Glomerular endothelial cell (primary cell): ENCODE measurements around the gene VTI1A. TPM values are rescaled to one million over a fixed set of nuclear protein-coding genes. Genes with fewer than 3 reads are reported as not detected.

Experiments used
- DNase-seq: peaks from one replicate; pipeline ENCODE4 v3.0.0-alpha.2; 2011; ENCODE audit warnings: low read depth, low spot score; ENCODE audit errors: extremely low read depth
- total RNA-seq: library from RNA; depleted of rRNA; stranded (reverse); fragments of >200 nt; gene quantifications from 2 replicates; pipeline ENCODE4 v1.2.3, GENCODE V29; 2015

Gene VTI1A
- total RNA-seq, 1 donor from 2014 or later = 28.3 TPM

DNA sequence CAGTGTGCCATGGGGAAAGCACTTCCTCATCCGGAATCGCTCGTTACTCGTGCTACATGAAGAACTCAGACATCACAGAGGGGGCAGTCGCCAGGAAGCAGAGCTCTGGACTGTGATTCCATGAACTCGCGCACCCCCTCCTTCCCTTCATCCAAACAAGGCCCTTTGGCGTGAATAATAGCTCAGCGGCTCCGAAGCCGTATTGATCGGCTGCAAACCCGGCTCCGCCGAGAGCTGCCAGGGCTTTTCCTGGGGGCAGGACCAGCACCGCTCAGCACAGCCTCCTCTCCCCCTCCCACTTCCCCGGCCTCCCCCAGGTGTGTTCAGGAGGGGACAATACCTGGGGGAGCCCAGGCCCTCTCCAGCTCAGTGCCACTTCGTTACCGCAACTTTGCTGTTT is 374.0 kb downstream of the VTI1A start:
- DNase-seq = no peak

GRCh38 chr10:112821663-112822062 is 374.6 kb downstream of the VTI1A start:
- DNase-seq = no peak

GRCh38 chr10:112823007-112823406 is 376.0 kb downstream of the VTI1A start:
- DNase-seq = no peak

DNA sequence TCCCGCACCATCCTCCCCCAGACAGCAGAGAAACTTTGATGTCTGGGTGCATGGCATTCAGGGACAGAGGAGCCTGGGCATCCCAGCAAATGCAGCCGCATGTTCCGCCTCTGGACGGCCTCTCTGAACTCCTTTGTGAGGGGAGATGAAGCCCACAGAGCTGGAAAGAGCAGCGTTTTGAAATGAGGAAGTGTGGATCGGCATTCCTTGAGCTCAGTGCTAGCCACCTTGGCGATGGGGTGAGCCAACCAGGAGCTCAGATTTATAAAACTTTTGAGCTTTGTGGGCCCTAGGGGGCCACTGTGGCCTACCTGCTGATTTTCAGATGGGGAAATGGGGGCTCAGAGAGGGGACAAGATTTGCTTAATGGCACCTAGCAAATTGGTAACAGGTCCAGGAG is 376.6 kb downstream of the VTI1A start:
- DNase-seq = no peak

- DNase-seq = no peak
These were observed 379.1 kb downstream of the VTI1A start for GRCh38 chr10:112826018-112826697.

DNA sequence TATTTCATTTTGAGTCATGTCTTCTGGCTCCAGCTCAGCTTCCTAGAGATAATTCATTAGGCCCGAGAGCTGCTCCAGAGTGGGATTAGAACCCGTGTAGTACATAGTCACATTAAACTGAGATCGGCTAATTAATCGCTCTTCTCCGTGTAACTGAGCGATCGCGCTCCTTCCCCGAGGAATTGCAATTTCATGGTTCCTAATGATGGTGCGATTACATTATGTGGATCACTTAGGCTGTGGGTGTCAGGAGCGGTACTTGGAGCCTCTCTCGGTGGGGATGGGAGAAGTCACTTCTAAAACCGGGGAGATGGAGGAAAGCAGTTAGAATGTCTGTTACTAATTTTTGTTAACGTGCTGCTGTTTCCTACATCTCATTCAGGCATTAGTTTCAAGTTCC is 380.1 kb downstream of the VTI1A start:
- no peak for DNase-seq

DNA sequence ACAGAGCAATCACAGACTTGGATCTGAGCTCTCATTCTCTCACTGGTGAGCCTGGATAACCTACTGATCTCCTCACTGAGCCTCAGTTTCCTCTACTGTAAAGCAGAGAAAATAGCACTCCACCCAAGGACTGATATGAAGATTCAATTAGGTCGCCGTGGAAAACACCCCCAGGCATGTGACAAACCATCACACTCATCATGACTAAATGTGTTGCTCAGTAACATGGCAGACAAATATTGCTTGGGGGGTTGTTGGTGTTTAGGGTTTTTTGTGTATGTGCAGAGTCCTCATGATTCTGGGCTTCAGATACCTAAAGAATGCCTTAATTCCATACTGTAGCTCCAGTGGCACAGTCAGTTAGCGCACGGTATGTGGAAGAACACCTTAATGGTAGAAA is 380.9 kb downstream of the VTI1A start:
- DNase-seq = no peak

DNA sequence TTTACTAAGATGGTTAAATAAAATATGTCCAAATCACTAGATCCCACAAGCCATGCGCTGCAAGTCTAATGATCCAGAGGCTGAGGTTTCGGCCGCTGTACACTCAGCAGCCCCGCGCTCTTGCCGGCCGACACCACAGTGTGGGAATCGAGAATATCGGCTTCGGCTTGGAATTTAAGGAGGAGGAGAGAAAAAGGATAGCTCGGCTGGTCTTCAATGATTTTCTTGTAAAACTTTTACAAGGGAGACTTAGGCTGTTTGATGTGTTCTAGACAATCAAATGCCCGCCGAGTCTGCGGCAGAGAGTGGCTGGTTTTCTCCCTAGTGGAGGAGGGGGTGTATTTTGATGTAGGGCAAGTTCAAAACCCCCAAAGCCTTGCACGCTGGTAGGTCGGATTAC is 384.8 kb downstream of the VTI1A start:
- no peak for DNase-seq

DNA sequence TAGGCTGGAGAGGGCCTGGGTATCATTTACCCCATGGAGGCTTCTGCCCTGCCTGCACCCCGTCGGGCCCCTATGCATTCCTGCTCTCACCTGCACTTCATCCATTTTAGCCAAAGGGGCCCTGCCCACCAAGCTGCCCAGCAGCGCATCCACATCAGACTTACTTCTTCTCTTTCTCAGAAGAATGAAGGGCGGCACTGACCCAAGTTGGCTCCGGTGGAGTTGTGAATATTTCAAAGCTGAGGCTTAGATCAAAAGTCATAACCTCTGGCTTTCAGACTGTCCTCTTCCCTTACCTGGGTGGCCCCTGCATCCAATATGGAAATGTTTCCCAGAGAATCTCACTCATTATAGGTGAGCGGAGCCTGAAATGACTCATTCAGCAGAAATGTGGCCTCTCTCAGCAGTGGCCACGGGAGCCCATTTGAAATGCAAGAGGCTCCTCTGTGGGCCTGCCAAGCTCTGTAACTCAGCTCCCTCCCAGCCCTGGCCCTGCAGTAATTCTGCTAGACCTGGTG is 385.4 kb downstream of the VTI1A start:
- no peak for DNase-seq

DNA sequence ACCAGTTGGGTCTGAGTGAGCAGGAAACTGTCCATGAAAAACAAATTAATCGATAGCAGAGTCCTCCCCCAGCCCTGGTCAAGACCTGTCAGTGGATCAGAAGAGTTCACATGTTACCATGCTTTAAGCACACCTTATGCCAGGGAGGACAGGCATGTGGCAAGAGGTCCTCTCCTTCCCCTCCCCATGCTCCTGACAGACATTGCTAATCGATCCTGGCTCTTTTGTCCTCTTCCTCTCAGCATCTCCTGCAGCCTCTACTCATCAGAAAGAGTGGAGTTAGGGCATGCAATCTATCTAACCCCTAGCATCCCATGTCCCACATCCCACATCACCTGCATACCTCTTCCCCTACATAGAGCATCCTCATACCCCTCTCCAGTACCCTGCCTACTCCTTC is 385.9 kb downstream of the VTI1A start:
- DNase-seq = no peak

DNA sequence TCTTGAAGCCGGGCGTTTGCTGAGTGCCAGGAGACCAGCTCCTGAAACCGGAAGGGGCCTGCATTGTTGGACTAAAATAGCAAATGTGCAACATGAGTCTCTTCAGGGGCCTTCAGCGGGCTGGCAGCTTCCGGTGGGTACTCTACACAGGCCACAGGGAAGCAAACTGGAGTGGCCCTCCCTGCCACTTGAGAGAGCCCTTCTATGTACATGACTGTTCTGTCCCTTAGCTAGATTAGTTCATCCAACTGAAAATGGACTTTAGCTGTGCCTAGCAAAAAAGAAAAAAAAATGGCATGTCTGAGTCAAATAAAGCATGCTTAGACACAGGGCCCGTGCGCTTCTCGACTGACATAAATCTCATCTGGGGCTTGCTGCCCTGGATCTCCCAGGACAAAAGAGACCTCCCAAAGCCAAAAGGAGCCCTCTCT is 387.8 kb downstream of the VTI1A start:
- no peak for DNase-seq

DNA sequence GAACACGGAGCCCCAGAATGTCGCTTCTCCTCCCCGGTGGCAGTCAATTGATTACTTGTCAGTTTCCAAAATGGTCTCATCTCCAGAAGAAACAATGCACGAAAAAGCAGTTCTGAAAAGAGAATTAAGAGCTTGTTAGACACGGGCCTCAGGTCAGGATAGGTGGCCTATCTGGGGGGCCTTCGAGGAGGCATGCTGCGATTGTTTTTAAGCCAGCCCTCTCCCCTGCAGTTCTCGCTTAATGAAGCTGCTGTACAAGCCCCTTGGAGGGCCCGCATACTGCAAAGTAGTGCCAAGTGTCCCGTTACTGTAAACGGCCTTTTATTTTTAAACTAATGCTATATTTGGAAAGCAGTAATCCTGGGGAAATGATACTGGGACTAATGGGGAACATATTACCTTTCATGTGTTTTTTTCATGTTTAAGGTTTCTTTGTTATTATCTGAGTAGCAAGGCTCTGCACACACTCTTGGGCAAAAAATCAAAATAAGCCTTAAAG is 388.3 kb downstream of the VTI1A start:
- DNase-seq = no peak

DNA sequence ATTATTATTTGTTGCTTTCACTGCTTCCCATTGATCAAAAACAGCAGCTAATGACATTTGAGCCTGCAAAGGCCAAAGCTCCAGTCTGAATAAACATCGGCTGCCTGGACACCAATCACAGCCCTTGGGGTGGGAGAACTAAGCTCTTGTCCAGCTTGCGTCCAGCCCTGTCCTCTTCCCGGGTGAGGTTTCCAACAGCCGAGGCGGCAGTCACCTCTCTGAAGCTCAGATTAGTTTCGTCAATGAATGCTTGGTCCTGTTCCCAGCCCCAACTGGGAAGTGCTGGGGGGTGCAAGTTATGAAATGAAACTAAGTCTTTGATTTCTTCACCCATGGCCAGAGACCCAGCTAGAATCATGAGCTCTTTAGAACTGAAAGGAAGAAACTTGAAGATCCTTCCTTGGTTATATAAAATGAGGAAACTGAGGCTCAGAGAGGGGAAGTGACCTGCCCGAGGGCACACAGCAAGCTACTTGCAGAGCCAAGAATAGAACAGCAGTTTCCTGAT is 389.0 kb downstream of the VTI1A start:
- DNase-seq = no peak

- no peak for DNase-seq
These were observed 391.9 kb downstream of the VTI1A start for GRCh38 chr10:112838784-112839481.

DNA sequence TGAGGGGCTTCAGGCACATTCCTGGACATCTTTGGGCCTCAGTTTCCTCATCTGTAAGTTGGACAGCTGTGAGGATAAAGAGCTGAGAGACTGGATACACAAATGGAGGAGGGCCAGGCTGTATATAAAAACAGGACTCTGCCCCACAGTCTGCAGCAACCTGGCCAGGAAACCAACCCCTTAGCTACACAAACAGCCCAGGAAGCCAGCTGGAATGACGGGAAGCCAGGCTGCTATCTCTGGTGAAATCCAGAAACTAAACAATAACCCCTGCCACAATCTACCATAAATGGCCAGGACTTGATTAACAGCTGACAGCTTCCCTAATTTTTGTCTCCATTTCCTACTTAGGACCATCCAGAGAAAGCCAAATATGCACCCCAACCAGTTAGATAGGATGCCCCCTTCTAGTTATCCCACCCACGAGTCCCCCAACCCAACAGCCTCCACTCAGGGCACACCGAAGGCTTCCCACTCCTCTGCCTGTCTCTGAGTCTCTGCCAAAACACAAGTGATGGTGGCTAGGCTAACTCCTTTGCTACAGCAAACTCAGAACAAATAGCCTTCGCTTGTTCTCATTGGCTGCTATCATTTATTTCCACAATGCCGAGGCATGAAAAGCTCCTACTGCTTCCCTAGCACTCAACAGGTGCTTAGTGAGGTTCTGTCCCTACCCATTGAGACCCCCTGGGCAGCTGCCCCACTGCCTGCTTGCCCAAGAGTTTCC is 393.1 kb downstream of the VTI1A start:
- no peak for DNase-seq

- DNase-seq = no peak
These were observed 394.5 kb downstream of the VTI1A start for GRCh38 chr10:112841549-112841948.

- no peak for DNase-seq
These were observed 395.9 kb downstream of the VTI1A start for GRCh38 chr10:112842832-112843360.

DNA sequence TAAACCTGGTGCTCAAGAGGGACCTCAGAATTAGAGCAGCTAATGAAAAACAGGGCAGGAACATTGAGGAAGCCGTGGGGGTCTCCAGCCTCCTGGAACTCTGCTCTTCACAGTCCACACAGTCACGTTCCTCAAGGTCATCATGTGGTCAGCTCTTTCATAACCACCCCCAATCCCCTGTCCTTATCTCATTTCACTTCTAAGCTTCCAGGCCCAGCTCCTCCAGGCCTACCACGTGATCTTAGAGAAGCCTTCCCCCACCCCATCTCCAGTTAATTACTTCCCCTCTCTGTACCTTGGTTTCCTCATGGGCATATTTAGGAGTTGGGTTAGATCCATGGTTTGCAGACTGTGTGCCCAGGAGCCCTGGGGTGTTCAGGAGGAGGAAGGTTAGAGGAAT is 396.6 kb downstream of the VTI1A start:
- DNase-seq = no peak

- no peak for DNase-seq
These were observed 397.9 kb downstream of the VTI1A start for GRCh38 chr10:112844681-112845544.

- no peak for DNase-seq
These were observed 400.8 kb downstream of the VTI1A start for GRCh38 chr10:112847778-112848177.
